OCI-LY3 (cell line): ENCODE measurements around the gene HEG1.

Experiments
- CTCF ChIP-seq: fragments of 200-600, 300-600 bp; sonication (generic); IDR thresholded peaks from 2 replicates; pipeline ENCODE4 v1.5.1; 2014; ENCODE audit warnings: antibody characterized with exemption, low read length, low read depth
- EZH2phosphoT487 ChIP-seq: fragments of 200-600 bp; shearing (Covaris generic); IDR thresholded peaks from 2 replicates; pipeline ENCODE4 v1.6.1; 2018; ENCODE audit warnings: antibody characterized with exemption, mixed run types, low read depth

- TF ChIP-seq CTCF (no peak), EZH2phosphoT487 (no peak)
Measured at GRCh38 chr3:125005676-125006075, 50.1 kb downstream of the HEG1 start.
